Measurements from ENCODE around the gene SIMC1. TPM values are rescaled to one million over a fixed set of nuclear protein-coding genes. Genes with fewer than 3 reads are reported as not detected.

SIMC1 gene
- total RNA-seq, 4 donors from 2014 or later: 9.0 to 20.2 (median 13.1) TPM

DNA sequence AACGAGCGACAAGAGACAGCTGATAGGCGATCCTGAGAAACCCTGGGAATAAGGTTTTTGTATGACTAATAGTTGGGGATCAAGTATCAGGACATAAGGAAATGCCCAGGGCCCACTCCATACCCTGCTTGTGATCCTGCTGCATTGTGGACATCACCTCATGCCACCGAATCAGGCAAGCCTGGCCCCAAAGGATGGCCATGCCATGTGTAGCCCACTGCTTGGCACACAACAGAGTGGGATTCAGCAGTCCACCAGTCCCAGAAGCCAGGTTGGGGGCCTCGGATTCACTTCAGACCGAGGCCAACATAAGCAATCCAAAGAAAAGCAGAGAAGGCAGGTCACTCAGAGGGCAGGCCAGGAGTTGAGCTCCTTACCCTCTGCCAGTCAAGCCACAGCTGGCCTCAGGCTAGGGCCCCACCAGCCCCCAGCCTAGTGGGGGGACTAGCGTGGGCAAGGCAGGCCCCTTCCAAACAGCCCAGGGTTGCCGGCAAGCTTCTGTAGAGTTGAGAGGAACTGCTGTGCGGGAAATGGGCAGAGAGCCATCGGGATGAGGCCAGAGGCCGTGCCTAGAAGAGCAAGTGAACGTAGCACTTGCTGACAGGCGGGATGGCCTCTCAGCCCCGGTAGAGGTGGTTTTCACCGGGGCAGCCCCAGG lies 145.2 kb downstream of the SIMC1 start:
- WGBS, 2 donors: 91% methylated on average over 14 to 15 of the region's 15 CpGs
- no peaks in the 10 kb centered on the region for H3K27me3 ChIP-seq
- no peak for TF ChIP-seq POLR2A (IDR thresholded peaks at IDR 0.05)
- TF ChIP-seq, protein P1, sequence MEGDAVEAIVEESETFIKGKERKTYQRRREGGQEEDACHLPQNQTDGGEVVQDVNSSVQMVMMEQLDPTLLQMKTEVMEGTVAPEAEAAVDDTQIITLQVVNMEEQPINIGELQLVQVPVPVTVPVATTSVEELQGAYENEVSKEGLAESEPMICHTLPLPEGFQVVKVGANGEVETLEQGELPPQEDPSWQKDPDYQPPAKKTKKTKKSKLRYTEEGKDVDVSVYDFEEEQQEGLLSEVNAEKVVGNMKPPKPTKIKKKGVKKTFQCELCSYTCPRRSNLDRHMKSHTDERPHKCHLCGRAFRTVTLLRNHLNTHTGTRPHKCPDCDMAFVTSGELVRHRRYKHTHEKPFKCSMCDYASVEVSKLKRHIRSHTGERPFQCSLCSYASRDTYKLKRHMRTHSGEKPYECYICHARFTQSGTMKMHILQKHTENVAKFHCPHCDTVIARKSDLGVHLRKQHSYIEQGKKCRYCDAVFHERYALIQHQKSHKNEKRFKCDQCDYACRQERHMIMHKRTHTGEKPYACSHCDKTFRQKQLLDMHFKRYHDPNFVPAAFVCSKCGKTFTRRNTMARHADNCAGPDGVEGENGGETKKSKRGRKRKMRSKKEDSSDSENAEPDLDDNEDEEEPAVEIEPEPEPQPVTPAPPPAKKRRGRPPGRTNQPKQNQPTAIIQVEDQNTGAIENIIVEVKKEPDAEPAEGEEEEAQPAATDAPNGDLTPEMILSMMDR (IDR thresholded peaks at IDR 0.05): no peak
- H3K9me3 ChIP-seq: no peaks in the 10 kb centered on the region
- intact Hi-C loops (cut with DNase I): no loop called here
- peaks cover 8 to 11% of the 10 kb centered on the region in 2 donors for H3K4me1 ChIP-seq
- peaks cover 20 to 24% of the 10 kb centered on the region in 2 donors for H3K36me3 ChIP-seq
- no peak for DNase-seq
- no peak overlapping the region for H3K27ac ChIP-seq
- H3K4me3 ChIP-seq (replicated peaks in 1 of 3): no peak overlapping the region

DNA sequence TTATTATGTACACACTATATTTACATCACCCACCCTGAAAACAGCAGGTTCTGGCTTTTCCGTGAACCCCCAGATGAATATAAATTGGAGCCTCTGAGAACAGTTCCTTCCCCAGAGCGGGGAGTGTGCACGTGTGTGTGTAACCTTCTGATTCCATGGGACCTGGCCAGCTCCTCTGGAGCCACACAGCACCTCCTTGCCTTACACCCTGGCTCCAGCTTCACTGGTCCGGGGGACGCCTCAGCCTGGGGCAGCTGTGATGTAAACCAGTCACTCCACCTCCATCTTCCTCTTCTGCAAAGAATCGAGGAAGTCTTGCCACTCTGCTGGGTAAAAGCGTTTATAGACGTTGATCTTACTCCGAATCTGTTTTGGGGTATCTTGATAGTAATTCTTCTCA lies 145.7 kb downstream of the SIMC1 start:
- Histone ChIP-seq H3K36me3 (peaks cover 20 to 24% of the 10 kb centered on the region in 2 donors), H3K27ac (no peak overlapping the region), H3K4me3 (replicated peaks in 1 of 3) (no peak overlapping the region), H3K27me3 (no peaks in the 10 kb centered on the region), H3K9me3 (no peaks in the 10 kb centered on the region), H3K4me1 (peaks cover 8 to 11% of the 10 kb centered on the region in 2 donors)
- 91 to 92% methylated on average over 9 of the region's 9 CpGs for WGBS, 2 donors
- intact Hi-C loops (cut with DNase I): no loop called here
- no peak for DNase-seq
- TF ChIP-seq, protein P1 (IDR thresholded peaks at IDR 0.05): no peak
- TF ChIP-seq POLR2A (IDR thresholded peaks at IDR 0.05): no peak

DNA sequence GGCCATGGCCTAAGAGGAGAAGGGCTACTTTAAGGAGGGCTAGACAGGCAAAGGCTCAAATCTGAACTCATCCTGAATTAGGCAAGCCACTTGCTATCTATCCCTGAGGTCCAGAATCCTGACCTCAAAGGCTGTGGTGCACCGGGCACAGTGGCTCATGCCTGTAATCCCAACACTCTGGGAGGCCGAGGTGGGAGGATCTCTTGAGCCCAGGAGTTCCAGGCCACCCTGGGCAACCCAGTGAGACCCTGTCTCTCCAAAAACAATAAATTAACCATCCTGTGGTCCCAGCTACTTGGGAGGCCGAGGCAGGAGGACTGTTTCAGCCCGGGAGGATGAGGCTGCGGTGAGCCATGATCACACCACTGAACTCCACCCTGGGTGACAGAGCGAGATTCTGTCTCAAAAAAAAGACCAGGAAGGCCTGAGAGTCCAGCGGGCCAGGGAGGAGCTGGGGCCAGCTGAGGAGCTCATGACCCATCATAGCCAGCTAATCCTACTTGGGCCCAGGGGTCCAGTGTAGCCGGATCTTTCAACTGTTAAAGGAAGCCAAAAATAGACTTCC lies 146.2 kb downstream of the SIMC1 start:
- WGBS, 2 donors: 90 to 95% methylated on average over 6 to 8 of the region's 8 CpGs
- no peak overlapping the region for H3K4me3 ChIP-seq (replicated peaks in 1 of 3)
- peaks cover 8 to 11% of the 10 kb centered on the region in 2 donors for H3K4me1 ChIP-seq
- TF ChIP-seq POLR2A (IDR thresholded peaks at IDR 0.05): no peak
- TF ChIP-seq, protein P1 (IDR thresholded peaks at IDR 0.05): no peak
- peaks cover 20 to 24% of the 10 kb centered on the region in 2 donors for H3K36me3 ChIP-seq
- no peak for DNase-seq
- no peaks in the 10 kb centered on the region for H3K27me3 ChIP-seq
- H3K27ac ChIP-seq: no peak overlapping the region
- intact Hi-C loops (cut with DNase I): no loop called here
- no peaks in the 10 kb centered on the region for H3K9me3 ChIP-seq

DNA sequence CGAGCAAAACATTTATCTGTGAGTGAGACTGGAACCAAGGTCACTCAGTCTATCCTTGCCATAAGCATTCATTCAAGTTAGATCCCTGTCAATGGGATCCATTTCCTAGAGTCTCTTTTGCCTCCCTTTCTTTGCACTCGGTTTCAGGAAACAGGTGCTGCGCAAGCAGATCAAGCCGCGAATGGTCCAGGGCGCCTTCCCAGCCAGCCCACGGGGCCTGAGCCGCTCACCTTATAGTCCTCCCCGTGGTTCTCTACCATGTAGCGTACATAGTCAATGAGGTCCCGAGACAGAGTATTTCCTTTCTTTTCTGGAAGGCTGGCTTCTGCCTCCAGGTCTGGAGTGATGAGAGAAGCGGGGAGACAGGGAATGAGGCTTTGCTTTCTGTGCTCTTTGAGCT lies 146.8 kb downstream of the SIMC1 start:
- Histone ChIP-seq H3K9me3 (no peaks in the 10 kb centered on the region), H3K36me3 (peaks cover 20 to 24% of the 10 kb centered on the region in 2 donors), H3K27ac (no peak overlapping the region), H3K27me3 (no peaks in the 10 kb centered on the region), H3K4me1 (peaks cover 8 to 15% of the 10 kb centered on the region in 2 donors), H3K4me3 (replicated peaks in 1 of 3) (no peak overlapping the region)
- intact Hi-C loops (cut with DNase I): no loop called here
- TF ChIP-seq, protein P1 (IDR thresholded peaks at IDR 0.05): no peak
- no peak for TF ChIP-seq POLR2A (IDR thresholded peaks at IDR 0.05)
- DNase-seq: no peak
- 93 to 95% methylated on average over 12 of the region's 12 CpGs for WGBS, 2 donors

DNA sequence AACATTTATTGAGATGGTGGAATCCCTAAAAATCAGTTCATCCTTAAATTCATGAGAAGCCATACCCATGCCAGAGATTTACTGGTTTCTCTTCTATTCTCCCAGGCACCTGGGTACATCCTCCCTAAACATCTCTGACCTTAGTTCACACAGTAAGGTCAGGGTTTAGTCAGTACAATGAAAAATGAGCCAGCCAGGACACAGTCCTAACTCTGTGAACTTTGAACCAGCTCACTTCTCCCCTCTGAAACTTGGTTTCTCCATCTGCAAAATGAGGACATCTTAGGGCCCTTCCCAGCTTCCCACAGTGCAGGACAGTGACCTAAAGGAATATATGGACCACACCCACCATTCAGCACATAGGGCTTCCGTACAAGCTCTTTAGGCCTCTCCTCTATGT lies 148.3 kb downstream of the SIMC1 start:
- intact Hi-C loops (cut with DNase I): no loop called here
- no peaks in the 10 kb centered on the region for H3K9me3 ChIP-seq
- H3K4me1 ChIP-seq: peaks cover 8 to 19% of the 10 kb centered on the region in 2 donors
- no peaks in the 10 kb centered on the region for H3K27me3 ChIP-seq
- no peak overlapping the region for H3K4me3 ChIP-seq (replicated peaks in 1 of 3)
- no peak overlapping the region for H3K27ac ChIP-seq
- no peak for DNase-seq
- TF ChIP-seq, protein P1 (IDR thresholded peaks at IDR 0.05): no peak
- TF ChIP-seq POLR2A (IDR thresholded peaks at IDR 0.05): no peak
- 80 to 82% methylated on average over 1 of the region's 1 CpG for WGBS, 2 donors
- H3K36me3 ChIP-seq: peaks cover 20 to 24% of the 10 kb centered on the region in 2 donors
